ENCODE data around the gene CFAP161. TPM values are rescaled to one million over a fixed set of nuclear protein-coding genes. Genes with fewer than 3 reads are reported as not detected.

Gene CFAP161
- polyA plus RNA-seq, 1 donor (not counting 4 experiments of a cell fraction or from before 2014, with no cell fraction given) = not detected

DNA sequence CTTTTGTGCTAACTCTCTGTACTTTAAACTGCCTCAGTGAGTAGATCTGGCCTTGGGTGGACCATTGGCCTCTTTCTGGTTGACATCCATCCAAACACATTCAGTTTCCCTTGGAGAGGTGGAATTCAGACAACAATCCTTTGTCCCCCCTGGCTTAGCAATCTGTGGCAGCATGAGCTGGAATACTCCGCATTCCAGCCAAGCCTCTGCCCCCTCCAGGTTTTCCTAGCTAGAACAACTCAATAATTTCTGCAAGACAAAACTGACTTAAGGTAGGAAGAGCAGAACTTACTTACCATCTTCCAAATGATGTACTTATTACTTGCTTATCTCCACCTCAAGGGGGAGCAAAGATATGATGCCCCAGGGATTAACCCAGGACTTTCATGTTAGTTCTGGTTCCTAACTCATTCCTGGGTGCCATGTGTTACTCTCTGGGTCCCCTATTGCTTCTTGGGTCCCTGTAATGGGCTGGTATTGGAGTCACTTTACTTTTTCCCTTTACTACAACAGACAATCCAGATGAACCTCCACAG is 40.8 kb downstream of the CFAP161 start:
- no peaks in the 10 kb centered on the region for H3K9me3 ChIP-seq (ENCODE audit: control insufficient read depth, low read depth, low read length)
- FAIRE-seq = no peak
- H3K4me3 ChIP-seq (ENCODE audit: control insufficient read depth in 2 of 3, extremely low read depth in 1 of 3, insufficient read depth in 2 of 3, low read depth in 1 of 3, low read length in 3 of 3) = no peak overlapping the region

DNA sequence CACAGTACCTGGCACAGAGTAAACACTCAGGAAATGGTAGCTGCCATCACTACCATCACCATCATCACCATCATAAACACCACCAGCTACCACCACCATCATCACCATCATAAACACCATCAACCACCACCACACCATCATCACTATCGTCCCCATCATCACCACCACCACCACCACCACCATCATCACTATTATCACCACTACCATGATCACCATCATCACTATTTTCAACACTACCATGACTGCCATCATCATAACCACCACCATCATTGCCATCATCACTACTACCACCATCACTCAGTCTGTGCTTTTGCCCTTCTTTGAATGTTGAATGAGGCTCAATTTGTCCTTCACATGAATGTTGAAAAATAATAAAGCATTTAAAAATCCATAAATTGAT is 41.4 kb downstream of the CFAP161 start:
- H2AFZ ChIP-seq (ENCODE audit: control insufficient read depth, low read length) = no peak overlapping the region
- no peaks in the 10 kb centered on the region for H3K9me1 ChIP-seq (ENCODE audit: control insufficient read depth, extremely low read depth, insufficient read depth, low read length)
- H3K27ac ChIP-seq (ENCODE audit: control insufficient read depth, insufficient read depth, low read length) = no peak overlapping the region
- no peaks in the 10 kb centered on the region for H3K79me2 ChIP-seq (ENCODE audit: control insufficient read depth, insufficient read depth, low read length)
- TF ChIP-seq, protein P1, sequence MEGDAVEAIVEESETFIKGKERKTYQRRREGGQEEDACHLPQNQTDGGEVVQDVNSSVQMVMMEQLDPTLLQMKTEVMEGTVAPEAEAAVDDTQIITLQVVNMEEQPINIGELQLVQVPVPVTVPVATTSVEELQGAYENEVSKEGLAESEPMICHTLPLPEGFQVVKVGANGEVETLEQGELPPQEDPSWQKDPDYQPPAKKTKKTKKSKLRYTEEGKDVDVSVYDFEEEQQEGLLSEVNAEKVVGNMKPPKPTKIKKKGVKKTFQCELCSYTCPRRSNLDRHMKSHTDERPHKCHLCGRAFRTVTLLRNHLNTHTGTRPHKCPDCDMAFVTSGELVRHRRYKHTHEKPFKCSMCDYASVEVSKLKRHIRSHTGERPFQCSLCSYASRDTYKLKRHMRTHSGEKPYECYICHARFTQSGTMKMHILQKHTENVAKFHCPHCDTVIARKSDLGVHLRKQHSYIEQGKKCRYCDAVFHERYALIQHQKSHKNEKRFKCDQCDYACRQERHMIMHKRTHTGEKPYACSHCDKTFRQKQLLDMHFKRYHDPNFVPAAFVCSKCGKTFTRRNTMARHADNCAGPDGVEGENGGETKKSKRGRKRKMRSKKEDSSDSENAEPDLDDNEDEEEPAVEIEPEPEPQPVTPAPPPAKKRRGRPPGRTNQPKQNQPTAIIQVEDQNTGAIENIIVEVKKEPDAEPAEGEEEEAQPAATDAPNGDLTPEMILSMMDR (optimal IDR thresholded peaks at IDR 0.05 in 1 of 3, IDR thresholded peaks at IDR 0.05 in 1 of 3, conservative IDR thresholded peaks at IDR 0.05 in 1 of 3; ENCODE audit: extremely low read depth in 1 of 3, insufficient read depth in 2 of 3, low read length in 3 of 3) = no peak
- no peak for TF ChIP-seq EZH2 (IDR thresholded peaks at IDR 0.05; ENCODE audit: low read length)
- H3K4me1 ChIP-seq (ENCODE audit: control insufficient read depth, extremely low read depth, insufficient read depth, low read length) = no peaks in the 10 kb centered on the region
- FAIRE-seq = no peak
- H3K9ac ChIP-seq (ENCODE audit: control insufficient read depth, extremely low read depth, insufficient read depth, low read length) = no peak overlapping the region
- no peaks in the 10 kb centered on the region for H3K9me3 ChIP-seq (ENCODE audit: control insufficient read depth, low read depth, low read length)
- DNase-seq (ENCODE audit: low read depth, low spot score) = no peak
- no peaks in the 10 kb centered on the region for H3K27me3 ChIP-seq (ENCODE audit: control insufficient read depth, extremely low read depth, insufficient read depth, low read length)
- dilution Hi-C loops (cut with MboI; ENCODE audit: extremely low pct_ligation_motif_present, low sequenced_read_pairs) = no loop called here
- no peak overlapping the region for H3K4me2 ChIP-seq (ENCODE audit: control insufficient read depth, extremely low read depth, insufficient read depth, low read depth, low read length)
- no peaks in the 10 kb centered on the region for H3K36me3 ChIP-seq (ENCODE audit: control insufficient read depth in 2 of 2, extremely low read depth in 1 of 2, insufficient read depth in 2 of 2, low read length in 2 of 2)
- no peaks in the 10 kb centered on the region for H4K20me1 ChIP-seq (ENCODE audit: control insufficient read depth, extremely low read depth, insufficient read depth, low read length)
- H3K4me3 ChIP-seq (ENCODE audit: control insufficient read depth in 2 of 3, extremely low read depth in 1 of 3, insufficient read depth in 2 of 3, low read depth in 1 of 3, low read length in 3 of 3) = no peak overlapping the region

More for the DNA sequence above, 40.8 kb downstream of the CFAP161 start:
- Histone ChIP-seq H3K9ac (ENCODE audit: control insufficient read depth, extremely low read depth, insufficient read depth, low read length) (no peak overlapping the region), H3K36me3 (ENCODE audit: control insufficient read depth in 2 of 2, extremely low read depth in 1 of 2, insufficient read depth in 2 of 2, low read length in 2 of 2) (no peaks in the 10 kb centered on the region), H3K4me1 (ENCODE audit: control insufficient read depth, extremely low read depth, insufficient read depth, low read length) (no peaks in the 10 kb centered on the region), H3K79me2 (ENCODE audit: control insufficient read depth, insufficient read depth, low read length) (no peaks in the 10 kb centered on the region), H3K27me3 (ENCODE audit: control insufficient read depth, extremely low read depth, insufficient read depth, low read length) (no peaks in the 10 kb centered on the region), H2AFZ (ENCODE audit: control insufficient read depth, low read length) (no peak overlapping the region), H3K27ac (ENCODE audit: control insufficient read depth, insufficient read depth, low read length) (no peak overlapping the region), H3K9me1 (ENCODE audit: control insufficient read depth, extremely low read depth, insufficient read depth, low read length) (no peaks in the 10 kb centered on the region), H4K20me1 (ENCODE audit: control insufficient read depth, extremely low read depth, insufficient read depth, low read length) (no peaks in the 10 kb centered on the region), H3K4me2 (ENCODE audit: control insufficient read depth, extremely low read depth, insufficient read depth, low read depth, low read length) (no peak overlapping the region)
- dilution Hi-C loops (cut with MboI; ENCODE audit: extremely low pct_ligation_motif_present, low sequenced_read_pairs) = no loop called here
- DNase-seq (ENCODE audit: low read depth, low spot score) = no peak
- no peak for TF ChIP-seq EZH2 (IDR thresholded peaks at IDR 0.05; ENCODE audit: low read length)
- TF ChIP-seq, protein P1 (optimal IDR thresholded peaks at IDR 0.05 in 1 of 3, IDR thresholded peaks at IDR 0.05 in 1 of 3, conservative IDR thresholded peaks at IDR 0.05 in 1 of 3; ENCODE audit: extremely low read depth in 1 of 3, insufficient read depth in 2 of 3, low read length in 3 of 3) = no peak
